ENCODE measurements around the gene TTC21A.

Gene TTC21A

GRCh38 chr3:39177708-39178332, 70.3 kb downstream of the TTC21A start:
- 1 to 2% methylated on average over 23 to 30 of the region's 32 CpGs for WGBS, 2 experiments
- Histone ChIP-seq H3K9me3 (ENCODE audit: control insufficient read depth, low read length) (no peaks in the 10 kb centered on the region), H3K27ac (ENCODE audit: insufficient read depth, low read depth, low read length, poor library complexity, severe bottlenecking) (peak overlapping the region; percentile 71), H3K36me3 (ENCODE audit: control insufficient read depth, insufficient read depth, low read length) (no peaks in the 10 kb centered on the region), H3K27me3 (ENCODE audit: control insufficient read depth, insufficient read depth, low read length, poor library complexity, severe bottlenecking) (peaks cover 16% of the 10 kb centered on the region), H3K4me3 (ENCODE audit: insufficient read depth, low read depth, low read length) (peak overlapping the region; percentile 45), H3K4me1 (ENCODE audit: control insufficient read depth, insufficient read depth, low read length) (peaks cover 21% of the 10 kb centered on the region)

- Histone ChIP-seq H3K27me3 (ENCODE audit: control insufficient read depth, insufficient read depth, low read length, poor library complexity, severe bottlenecking) (peaks cover 16% of the 10 kb centered on the region), H3K4me3 (ENCODE audit: insufficient read depth, low read depth, low read length) (peak overlapping the region; percentile 45), H3K4me1 (ENCODE audit: control insufficient read depth, insufficient read depth, low read length) (peaks cover 21% of the 10 kb centered on the region), H3K27ac (ENCODE audit: insufficient read depth, low read depth, low read length, poor library complexity, severe bottlenecking) (no peak overlapping the region), H3K36me3 (ENCODE audit: control insufficient read depth, insufficient read depth, low read length) (no peaks in the 10 kb centered on the region), H3K9me3 (ENCODE audit: control insufficient read depth, low read length) (no peaks in the 10 kb centered on the region)
- WGBS, 2 experiments: 77% methylated on average over 4 of the region's 4 CpGs
Observed at GRCh38 chr3:39178553-39178952, 71.1 kb downstream of the TTC21A start.

DNA sequence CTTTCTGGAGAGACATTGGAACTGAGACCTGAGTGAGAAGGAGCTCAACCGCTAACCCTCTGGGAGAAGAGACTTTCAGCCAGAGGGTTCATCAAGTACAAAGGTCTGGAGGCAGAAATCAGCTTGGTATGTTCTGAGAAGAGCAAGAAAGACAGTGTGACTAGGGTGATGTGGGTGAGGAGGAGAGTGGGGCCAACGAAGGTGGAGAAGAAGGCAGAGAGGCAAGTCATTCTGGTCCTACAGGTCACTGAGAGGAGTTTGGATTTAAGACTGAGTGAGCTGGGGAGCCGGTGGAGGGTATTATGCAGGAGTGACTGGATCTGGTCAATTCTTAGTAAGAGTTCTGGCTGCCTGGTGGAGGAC, 72.7 kb downstream of the TTC21A start:
- Histone ChIP-seq H3K36me3 (ENCODE audit: control insufficient read depth, insufficient read depth, low read length) (no peaks in the 10 kb centered on the region), H3K27me3 (ENCODE audit: control insufficient read depth, insufficient read depth, low read length, poor library complexity, severe bottlenecking) (peaks cover 16% of the 10 kb centered on the region), H3K9me3 (ENCODE audit: control insufficient read depth, low read length) (no peaks in the 10 kb centered on the region), H3K4me3 (ENCODE audit: insufficient read depth, low read depth, low read length) (peak overlapping the region; percentile 46), H3K27ac (ENCODE audit: insufficient read depth, low read depth, low read length, poor library complexity, severe bottlenecking) (no peak overlapping the region), H3K4me1 (ENCODE audit: control insufficient read depth, insufficient read depth, low read length) (peaks cover 21% of the 10 kb centered on the region)
- 69 to 70% methylated on average over 3 of the region's 3 CpGs for WGBS, 2 experiments

GRCh38 chr3:39180546-39181346, 73.3 kb downstream of the TTC21A start:
- WGBS, 2 experiments: 2% methylated on average over 64 of the region's 64 CpGs
- H3K36me3 ChIP-seq (ENCODE audit: control insufficient read depth, insufficient read depth, low read length): no peaks in the 10 kb centered on the region
- H3K4me1 ChIP-seq (ENCODE audit: control insufficient read depth, insufficient read depth, low read length): peaks cover 21% of the 10 kb centered on the region
- no peaks in the 10 kb centered on the region for H3K9me3 ChIP-seq (ENCODE audit: control insufficient read depth, low read length)
- H3K27me3 ChIP-seq (ENCODE audit: control insufficient read depth, insufficient read depth, low read length, poor library complexity, severe bottlenecking): peaks cover 16% of the 10 kb centered on the region
- H3K4me3 ChIP-seq (ENCODE audit: insufficient read depth, low read depth, low read length): peak overlapping the region; percentile 46
- H3K27ac ChIP-seq (ENCODE audit: insufficient read depth, low read depth, low read length, poor library complexity, severe bottlenecking): peak overlapping the region; percentile 18

- peaks cover 21% of the 10 kb centered on the region for H3K4me1 ChIP-seq (ENCODE audit: control insufficient read depth, insufficient read depth, low read length)
- no peaks in the 10 kb centered on the region for H3K36me3 ChIP-seq (ENCODE audit: control insufficient read depth, insufficient read depth, low read length)
- no peak overlapping the region for H3K4me3 ChIP-seq (ENCODE audit: insufficient read depth, low read depth, low read length)
- 90 to 93% methylated on average over 6 to 7 of the region's 7 CpGs for WGBS, 2 experiments
- no peak overlapping the region for H3K27ac ChIP-seq (ENCODE audit: insufficient read depth, low read depth, low read length, poor library complexity, severe bottlenecking)
- peaks cover 16% of the 10 kb centered on the region for H3K27me3 ChIP-seq (ENCODE audit: control insufficient read depth, insufficient read depth, low read length, poor library complexity, severe bottlenecking)
- no peaks in the 10 kb centered on the region for H3K9me3 ChIP-seq (ENCODE audit: control insufficient read depth, low read length)
Observed at GRCh38 chr3:39181408-39182335, 74.2 kb downstream of the TTC21A start.

DNA sequence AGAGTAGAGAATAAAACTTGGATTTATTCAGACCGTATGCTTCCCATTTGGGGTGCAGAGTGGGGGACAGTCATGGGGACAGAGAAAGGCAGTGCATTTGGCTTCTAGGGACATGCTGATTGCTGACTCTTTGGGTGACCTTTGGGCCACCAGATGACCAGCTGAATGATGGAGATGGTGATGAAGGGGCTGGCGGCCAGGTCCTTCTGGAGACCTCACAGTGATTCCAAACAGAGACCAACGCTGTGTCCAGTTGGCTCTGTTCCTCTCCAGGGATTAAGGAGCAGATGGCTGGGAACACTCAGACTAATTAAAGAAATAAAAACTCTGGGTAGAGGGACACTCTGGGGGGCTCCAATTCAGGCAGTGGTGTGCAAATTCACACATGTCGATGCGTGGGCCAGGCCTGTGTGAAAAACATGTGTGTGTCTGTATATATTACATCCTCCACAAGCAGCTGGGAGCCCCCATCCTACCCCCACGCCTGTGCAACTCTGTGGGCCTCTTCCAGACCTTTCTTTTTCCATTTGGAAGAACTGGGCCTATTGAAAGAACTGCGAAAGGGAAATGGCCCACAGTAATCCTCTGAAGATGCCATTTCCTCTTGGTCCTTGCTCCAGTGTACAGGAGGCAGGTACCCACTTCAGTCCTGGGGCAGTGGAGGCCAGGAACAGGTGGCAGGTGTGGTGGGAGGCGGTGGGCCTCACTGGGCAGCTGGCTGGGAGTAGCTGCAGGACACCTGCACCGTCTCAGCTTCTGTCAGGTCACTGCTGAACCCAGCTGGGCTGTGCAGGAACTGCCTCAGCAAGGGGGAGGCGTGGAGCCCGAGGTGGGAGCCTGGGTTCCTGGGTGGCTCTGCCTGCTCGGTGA, 76.0 kb downstream of the TTC21A start:
- Histone ChIP-seq H3K4me3 (ENCODE audit: insufficient read depth, low read depth, low read length) (no peak overlapping the region), H3K36me3 (ENCODE audit: control insufficient read depth, insufficient read depth, low read length) (no peaks in the 10 kb centered on the region), H3K9me3 (ENCODE audit: control insufficient read depth, low read length) (no peaks in the 10 kb centered on the region), H3K27me3 (ENCODE audit: control insufficient read depth, insufficient read depth, low read length, poor library complexity, severe bottlenecking) (peaks cover 16% of the 10 kb centered on the region), H3K4me1 (ENCODE audit: control insufficient read depth, insufficient read depth, low read length) (peaks cover 16% of the 10 kb centered on the region), H3K27ac (ENCODE audit: insufficient read depth, low read depth, low read length, poor library complexity, severe bottlenecking) (no peak overlapping the region)
- 94 to 95% methylated on average over 10 to 12 of the region's 12 CpGs for WGBS, 2 experiments

- 90 to 93% methylated on average over 12 of the region's 12 CpGs for WGBS, 2 experiments
- peaks cover 9% of the 10 kb centered on the region for H3K27me3 ChIP-seq (ENCODE audit: control insufficient read depth, insufficient read depth, low read length, poor library complexity, severe bottlenecking)
- no peaks in the 10 kb centered on the region for H3K9me3 ChIP-seq (ENCODE audit: control insufficient read depth, low read length)
- H3K4me1 ChIP-seq (ENCODE audit: control insufficient read depth, insufficient read depth, low read length): peaks cover 11% of the 10 kb centered on the region
- no peaks in the 10 kb centered on the region for H3K36me3 ChIP-seq (ENCODE audit: control insufficient read depth, insufficient read depth, low read length)
- H3K27ac ChIP-seq (ENCODE audit: insufficient read depth, low read depth, low read length, poor library complexity, severe bottlenecking): no peak overlapping the region
- H3K4me3 ChIP-seq (ENCODE audit: insufficient read depth, low read depth, low read length): no peak overlapping the region
Observed at GRCh38 chr3:39184081-39184967, 76.8 kb downstream of the TTC21A start.

DNA sequence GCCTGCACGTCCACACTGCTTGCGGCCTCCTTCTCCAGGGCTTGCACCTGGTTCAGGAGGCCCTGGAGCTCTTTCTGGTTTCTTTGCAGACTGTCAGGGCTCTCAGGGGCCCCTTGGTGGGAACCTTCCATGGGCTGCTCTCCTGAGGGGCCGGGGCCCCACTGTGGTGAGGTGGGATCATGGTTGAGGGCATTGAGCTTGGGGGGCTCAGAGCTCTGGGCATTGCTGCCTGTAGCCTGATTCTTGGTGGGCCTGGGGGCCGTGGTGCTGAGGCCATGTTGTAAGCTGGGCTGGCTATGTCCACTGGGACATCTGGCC, 77.4 kb downstream of the TTC21A start:
- Histone ChIP-seq H3K4me3 (ENCODE audit: insufficient read depth, low read depth, low read length) (no peak overlapping the region), H3K4me1 (ENCODE audit: control insufficient read depth, insufficient read depth, low read length) (peaks cover 6% of the 10 kb centered on the region), H3K27ac (ENCODE audit: insufficient read depth, low read depth, low read length, poor library complexity, severe bottlenecking) (no peak overlapping the region), H3K36me3 (ENCODE audit: control insufficient read depth, insufficient read depth, low read length) (no peaks in the 10 kb centered on the region), H3K27me3 (ENCODE audit: control insufficient read depth, insufficient read depth, low read length, poor library complexity, severe bottlenecking) (peaks cover 3% of the 10 kb centered on the region), H3K9me3 (ENCODE audit: control insufficient read depth, low read length) (no peaks in the 10 kb centered on the region)
- WGBS, 2 experiments: 94% methylated on average over 4 of the region's 4 CpGs
